Central memory CD8-positive, alpha-beta T cell (primary cell): ENCODE data around the gene HBB.

ENCODE experiments used
- ATAC-seq: fragments of 150-1000 bp; cut with Tn5 transposase; replicated peaks from 2 replicates; pipeline ENCODE4 v1.10.0; 2022; ENCODE audit warnings: mild to moderate bottlenecking, moderate FRiP score, moderate number of reproducible peaks; ENCODE audit not compliant: poor library complexity, severe bottlenecking; ENCODE audit errors: extremely low read depth
- DNase-seq, 2 donors: peaks; one replicate each; pipeline ENCODE4 v3.0.0; 2021; ENCODE audit warnings: low spot score in 2 of 2
- H3K27ac Mint-ChIP-seq: one replicate; pipeline ENCODE4 v1.8.0; 2022; ENCODE audit warnings: low read depth, mild to moderate bottlenecking, moderate library complexity, mixed read lengths
- H3K27me3 Mint-ChIP-seq: one replicate; pipeline ENCODE4 v1.8.0; 2022; ENCODE audit warnings: mixed read lengths
- H3K36me3 Mint-ChIP-seq: one replicate; pipeline ENCODE4 v1.8.0; 2022; ENCODE audit warnings: mild to moderate bottlenecking, moderate library complexity, mixed read lengths; ENCODE audit not compliant: insufficient read depth
- H3K4me1 Mint-ChIP-seq: one replicate; pipeline ENCODE4 v1.8.0; 2022; ENCODE audit warnings: mixed read lengths
- H3K4me3 Mint-ChIP-seq: one replicate; pipeline ENCODE4 v1.8.0; 2022; ENCODE audit warnings: mild to moderate bottlenecking, moderate library complexity, mixed read lengths
- H3K9me3 Mint-ChIP-seq: one replicate; pipeline ENCODE4 v1.8.0; 2022; ENCODE audit warnings: mixed read lengths

Gene HBB

GRCh38 chr11:5242933-5243815, 16.3 kb upstream of the HBB start:
- H3K4me1 Mint-ChIP-seq, result no peaks in the 10 kb centered on the region
- no peak overlapping the region for H3K4me3 Mint-ChIP-seq
- no peak for DNase-seq
- ATAC-seq, result no peak
- H3K27me3 Mint-ChIP-seq, result no peaks in the 10 kb centered on the region
- H3K36me3 Mint-ChIP-seq, result no peaks in the 10 kb centered on the region
- H3K27ac Mint-ChIP-seq, result no peak overlapping the region
- no peaks in the 10 kb centered on the region for H3K9me3 Mint-ChIP-seq

- no peaks in the 10 kb centered on the region for H3K9me3 Mint-ChIP-seq
- H3K4me1 Mint-ChIP-seq, result no peaks in the 10 kb centered on the region
- H3K4me3 Mint-ChIP-seq, result no peak overlapping the region
- ATAC-seq (no peak), DNase-seq (no peak)
- H3K27ac Mint-ChIP-seq, result no peak overlapping the region
- H3K36me3 Mint-ChIP-seq, result no peaks in the 10 kb centered on the region
- no peaks in the 10 kb centered on the region for H3K27me3 Mint-ChIP-seq
These were observed 15.3 kb upstream of the HBB start for GRCh38 chr11:5242208-5242607.

- Mint-ChIP-seq H3K4me1 (no peaks in the 10 kb centered on the region), H3K27me3 (no peaks in the 10 kb centered on the region), H3K4me3 (no peak overlapping the region), H3K36me3 (no peaks in the 10 kb centered on the region), H3K27ac (no peak overlapping the region), H3K9me3 (no peaks in the 10 kb centered on the region)
- DNase-seq (no peak), ATAC-seq (no peak)
These were observed 14.6 kb upstream of the HBB start for GRCh38 chr11:5241458-5241857.

GRCh38 chr11:5240458-5240857, 13.6 kb upstream of the HBB start:
- Mint-ChIP-seq H3K4me1 (no peaks in the 10 kb centered on the region), H3K4me3 (no peak overlapping the region), H3K27ac (no peak overlapping the region), H3K9me3 (no peaks in the 10 kb centered on the region), H3K36me3 (no peaks in the 10 kb centered on the region), H3K27me3 (no peaks in the 10 kb centered on the region)
- DNase-seq (no peak), ATAC-seq (no peak)

GRCh38 chr11:5240056-5240455, 13.2 kb upstream of the HBB start:
- Mint-ChIP-seq H3K4me1 (no peaks in the 10 kb centered on the region), H3K9me3 (no peaks in the 10 kb centered on the region), H3K4me3 (no peak overlapping the region), H3K27me3 (no peaks in the 10 kb centered on the region), H3K36me3 (no peaks in the 10 kb centered on the region), H3K27ac (no peak overlapping the region)
- ATAC-seq, result no peak
- no peak for DNase-seq

- ATAC-seq, result no peak
- no peaks in the 10 kb centered on the region for H3K9me3 Mint-ChIP-seq
- H3K27me3 Mint-ChIP-seq, result no peaks in the 10 kb centered on the region
- no peaks in the 10 kb centered on the region for H3K4me1 Mint-ChIP-seq
- no peak overlapping the region for H3K27ac Mint-ChIP-seq
- DNase-seq, result no peak
- no peaks in the 10 kb centered on the region for H3K36me3 Mint-ChIP-seq
- no peak overlapping the region for H3K4me3 Mint-ChIP-seq
These were observed 12.2 kb upstream of the HBB start for GRCh38 chr11:5239046-5239445.

- H3K36me3 Mint-ChIP-seq, result no peaks in the 10 kb centered on the region
- no peak overlapping the region for H3K27ac Mint-ChIP-seq
- H3K9me3 Mint-ChIP-seq, result no peaks in the 10 kb centered on the region
- H3K4me3 Mint-ChIP-seq, result no peak overlapping the region
- no peaks in the 10 kb centered on the region for H3K27me3 Mint-ChIP-seq
- H3K4me1 Mint-ChIP-seq, result no peaks in the 10 kb centered on the region
- ATAC-seq (no peak), DNase-seq (no peak)
These were observed 11.6 kb upstream of the HBB start for GRCh38 chr11:5238486-5238885.

GRCh38 chr11:5237420-5237819, 10.5 kb upstream of the HBB start:
- DNase-seq (no peak), ATAC-seq (no peak)
- Mint-ChIP-seq H3K4me3 (no peak overlapping the region), H3K27ac (no peak overlapping the region), H3K36me3 (no peaks in the 10 kb centered on the region), H3K4me1 (no peaks in the 10 kb centered on the region), H3K9me3 (no peaks in the 10 kb centered on the region), H3K27me3 (no peaks in the 10 kb centered on the region)

GRCh38 chr11:5235364-5236095, 8.7 kb upstream of the HBB start:
- no peak for ATAC-seq
- no peak overlapping the region for H3K27ac Mint-ChIP-seq

GRCh38 chr11:5234381-5234834, 7.5 kb upstream of the HBB start, which contains the start of gene HBD:
Gene HBD, minus strand, starts transcription at chr11:5234483. Its CDS starts 50 bp downstream, at chr11:5234433.
- no peak for ATAC-seq
- no peak within 1 kb of the TSS for H3K27ac Mint-ChIP-seq

More at GRCh38 chr11:5235364-5236095, 8.7 kb upstream of the HBB start:
- Mint-ChIP-seq H3K4me3 (no peak overlapping the region), H3K36me3 (no peaks in the 10 kb centered on the region), H3K9me3 (no peaks in the 10 kb centered on the region), H3K27me3 (no peaks in the 10 kb centered on the region), H3K4me1 (no peaks in the 10 kb centered on the region)
- no peak for DNase-seq

GRCh38 chr11:5233307-5233706, 6.4 kb upstream of the HBB start:
- Mint-ChIP-seq H3K9me3 (no peaks in the 10 kb centered on the region), H3K27me3 (no peaks in the 10 kb centered on the region), H3K4me3 (no peak overlapping the region), H3K4me1 (no peaks in the 10 kb centered on the region), H3K27ac (no peak overlapping the region), H3K36me3 (no peaks in the 10 kb centered on the region)
- DNase-seq, result no peak
- no peak for ATAC-seq

More at GRCh38 chr11:5234381-5234834, 7.5 kb upstream of the HBB start, which contains the start of gene HBD:
- H3K4me3 Mint-ChIP-seq, result no peak within 1 kb of the TSS
- no peaks in the 10 kb centered on the region for H3K4me1 Mint-ChIP-seq
- H3K36me3 Mint-ChIP-seq, result no peaks in the 10 kb centered on the region
- no peak for DNase-seq
- no peaks in the 10 kb centered on the region for H3K9me3 Mint-ChIP-seq
- H3K27me3 Mint-ChIP-seq, result no peaks in the 10 kb centered on the region

- DNase-seq (no peak), ATAC-seq (no peak)
- H3K9me3 Mint-ChIP-seq, result no peaks in the 10 kb centered on the region
- no peak overlapping the region for H3K27ac Mint-ChIP-seq
- H3K4me3 Mint-ChIP-seq, result no peak overlapping the region
- H3K4me1 Mint-ChIP-seq, result no peaks in the 10 kb centered on the region
- H3K36me3 Mint-ChIP-seq, result no peaks in the 10 kb centered on the region
- no peaks in the 10 kb centered on the region for H3K27me3 Mint-ChIP-seq
These were observed 6.0 kb upstream of the HBB start for GRCh38 chr11:5232821-5233220.

- no peak for ATAC-seq
- Mint-ChIP-seq H3K27ac (no peak overlapping the region), H3K27me3 (no peaks in the 10 kb centered on the region), H3K36me3 (no peaks in the 10 kb centered on the region), H3K9me3 (no peaks in the 10 kb centered on the region), H3K4me1 (no peaks in the 10 kb centered on the region), H3K4me3 (no peak overlapping the region)
- no peak for DNase-seq
These were observed 5.3 kb upstream of the HBB start for GRCh38 chr11:5232176-5232575.
